ENCODE measurements around the gene ANTXRL.
"Not testable (repeated sequence)": the region's sequence is repeated elsewhere in the genome, so short reads cannot be mapped to it uniquely, and the experiment has no call there.

- TF ChIP-seq CTCF, POLR2A, POLR2AphosphoS5, EP300 (IDR thresholded peaks at IDR 0.05): not testable (repeated sequence)
These were observed 87.6 kb downstream of the ANTXRL start for GRCh38 chr10:46374410-46374809.
